ENCODE results near the gene AUTS2. TPM values are rescaled to one million over a fixed set of nuclear protein-coding genes. Genes with fewer than 3 reads are reported as not detected.

The AUTS2 gene
- total and polyA plus RNA-seq, 9 of the 15 experiments (the other 6 are each of a cell fraction or from before 2014, with no cell fraction given) = 0.58 TPM; not detected in 8

- Histone ChIP-seq H3K36me3 (ENCODE audit: control insufficient read depth, insufficient read depth, low read length) (no peaks in the 10 kb centered on the region), H3K27ac (ENCODE audit: extremely low read depth, low read depth, low read length) (no peak overlapping the region), H4K20me1 (replicated peaks; ENCODE audit: control insufficient read depth, insufficient read depth, low read length) (no peaks in the 10 kb centered on the region), H3K4me2 (ENCODE audit: insufficient read depth, low read length) (no peak overlapping the region), H3K9me1 (ENCODE audit: control insufficient read depth, insufficient read depth, low read length) (no peaks in the 10 kb centered on the region), H2AFZ (ENCODE audit: low read depth, low read length) (no peak overlapping the region), H3K79me2 (ENCODE audit: control insufficient read depth, insufficient read depth, low read length) (no peaks in the 10 kb centered on the region), H3K9me3 (replicated peaks; ENCODE audit: control insufficient read depth, insufficient read depth, low read depth, low read length) (no peaks in the 10 kb centered on the region), H3K27me3 (ENCODE audit: control insufficient read depth in 2 of 2, insufficient read depth in 2 of 2, low read length in 2 of 2) (no peaks in the 10 kb centered on the region), H3K4me3 (no peak overlapping the region), H3K4me1 (replicated peaks in 1 of 2; ENCODE audit: control insufficient read depth in 2 of 2, insufficient read depth in 2 of 2, low read length in 2 of 2) (peaks cover 0 to 6% of the 10 kb centered on the region in 2 experiments; a peak in 2 of 5 replicates), H3K9ac (ENCODE audit: insufficient read depth in 1 of 2, low read depth in 2 of 2, low read length in 2 of 2) (no peak overlapping the region)
- ATAC-seq (no peak), FAIRE-seq (no peak), DNase-seq (ENCODE audit: extremely low read depth in 1 of 4, low spot score in 3 of 4) (no peak)
- CTCF ChIA-PET (ENCODE audit: low intra/inter-chr PET ratio) = no interaction called here
- in situ Hi-C loops (cut with MboI) = no loop called here
- intact Hi-C loops (cut with micrococcal nuclease) = no loop called here
- 5% methylated on average over 7 of the region's 7 CpGs for WGBS (ENCODE audit: insufficient coverage, low coverage, missing lambda C conversion rate)
- no TSS peak for BruUV-seq (replicated peaks)
- POLR2A ChIA-PET = no interaction called here
- TF ChIP-seq FOSL1 (tag; conservative IDR thresholded peaks at IDR 0.05) (peak; percentile 66), JUNB (CRISPR knock-in tag; conservative IDR thresholded peaks at IDR 0.05) (no peak), FOXP4 (CRISPR knock-in tag; IDR thresholded peaks at IDR 0.05; ENCODE audit: borderline replicate concordance) (no peak)
Measured at GRCh38 chr7:69871213-69871885, 273.1 kb downstream of the AUTS2 start.
